ENCODE data around the gene ABCC4.

ABCC4 gene

GRCh38 chr13:95301183-95301967 lies at the start of gene ABCC4:
ABCC4 (minus strand) TSS chr13:95301451; CDS start chr13:95301314, 137 bp downstream.
- Histone ChIP-seq H3K36me3 (ENCODE audit: control insufficient read depth, insufficient read depth, low read length) (no peaks in the 10 kb centered on the region), H3K9ac (ENCODE audit: low read length) (peak within 1 kb of the TSS; percentile 63), H3K27me3 (ENCODE audit: control insufficient read depth, insufficient read depth, low read length) (peaks cover 34% of the 10 kb centered on the region), H3K4me1 (ENCODE audit: control insufficient read depth, insufficient read depth, low read length) (no peaks in the 10 kb centered on the region), H3K9me3 (ENCODE audit: control insufficient read depth, insufficient read depth, low read depth, low read length) (no peaks in the 10 kb centered on the region), H3K4me3 (ENCODE audit: low read depth, low read length) (peak within 1 kb of the TSS; percentile 74), H3K27ac (ENCODE audit: low read depth, low read length) (no peak within 1 kb of the TSS)

- Histone ChIP-seq H3K4me3 (ENCODE audit: low read depth, low read length) (no peak overlapping the region), H3K36me3 (ENCODE audit: control insufficient read depth, insufficient read depth, low read length) (no peaks in the 10 kb centered on the region), H3K9me3 (ENCODE audit: control insufficient read depth, insufficient read depth, low read depth, low read length) (no peaks in the 10 kb centered on the region), H3K27me3 (ENCODE audit: control insufficient read depth, insufficient read depth, low read length) (no peaks in the 10 kb centered on the region), H3K9ac (ENCODE audit: low read length) (no peak overlapping the region), H3K27ac (ENCODE audit: low read depth, low read length) (no peak overlapping the region), H3K4me1 (ENCODE audit: control insufficient read depth, insufficient read depth, low read length) (no peaks in the 10 kb centered on the region)
These were observed 48.0 kb upstream of the ABCC4 start for GRCh38 chr13:95349267-95349666.

GRCh38 chr13:95343944-95344343 lies 42.7 kb upstream of the ABCC4 start:
- H3K4me3 ChIP-seq (ENCODE audit: low read depth, low read length): no peak overlapping the region
- H3K9me3 ChIP-seq (ENCODE audit: control insufficient read depth, insufficient read depth, low read depth, low read length): no peaks in the 10 kb centered on the region
- no peak overlapping the region for H3K9ac ChIP-seq (ENCODE audit: low read length)
- H3K4me1 ChIP-seq (ENCODE audit: control insufficient read depth, insufficient read depth, low read length): no peaks in the 10 kb centered on the region
- no peaks in the 10 kb centered on the region for H3K27me3 ChIP-seq (ENCODE audit: control insufficient read depth, insufficient read depth, low read length)
- H3K36me3 ChIP-seq (ENCODE audit: control insufficient read depth, insufficient read depth, low read length): no peaks in the 10 kb centered on the region
- H3K27ac ChIP-seq (ENCODE audit: low read depth, low read length): no peak overlapping the region

GRCh38 chr13:95341441-95341840 lies 40.2 kb upstream of the ABCC4 start:
- H3K27me3 ChIP-seq (ENCODE audit: control insufficient read depth, insufficient read depth, low read length): no peaks in the 10 kb centered on the region
- H3K4me1 ChIP-seq (ENCODE audit: control insufficient read depth, insufficient read depth, low read length): no peaks in the 10 kb centered on the region
- H3K4me3 ChIP-seq (ENCODE audit: low read depth, low read length): no peak overlapping the region
- H3K9me3 ChIP-seq (ENCODE audit: control insufficient read depth, insufficient read depth, low read depth, low read length): no peaks in the 10 kb centered on the region
- H3K36me3 ChIP-seq (ENCODE audit: control insufficient read depth, insufficient read depth, low read length): no peaks in the 10 kb centered on the region
- H3K27ac ChIP-seq (ENCODE audit: low read depth, low read length): no peak overlapping the region
- no peak overlapping the region for H3K9ac ChIP-seq (ENCODE audit: low read length)

GRCh38 chr13:95338905-95339304 lies 37.7 kb upstream of the ABCC4 start:
- Histone ChIP-seq H3K9me3 (ENCODE audit: control insufficient read depth, insufficient read depth, low read depth, low read length) (no peaks in the 10 kb centered on the region), H3K27me3 (ENCODE audit: control insufficient read depth, insufficient read depth, low read length) (no peaks in the 10 kb centered on the region), H3K4me3 (ENCODE audit: low read depth, low read length) (no peak overlapping the region), H3K4me1 (ENCODE audit: control insufficient read depth, insufficient read depth, low read length) (no peaks in the 10 kb centered on the region), H3K27ac (ENCODE audit: low read depth, low read length) (no peak overlapping the region), H3K36me3 (ENCODE audit: control insufficient read depth, insufficient read depth, low read length) (no peaks in the 10 kb centered on the region), H3K9ac (ENCODE audit: low read length) (no peak overlapping the region)

GRCh38 chr13:95337597-95337996 lies 36.3 kb upstream of the ABCC4 start:
- Histone ChIP-seq H3K4me1 (ENCODE audit: control insufficient read depth, insufficient read depth, low read length) (no peaks in the 10 kb centered on the region), H3K9ac (ENCODE audit: low read length) (no peak overlapping the region), H3K27ac (ENCODE audit: low read depth, low read length) (no peak overlapping the region), H3K9me3 (ENCODE audit: control insufficient read depth, insufficient read depth, low read depth, low read length) (no peaks in the 10 kb centered on the region), H3K36me3 (ENCODE audit: control insufficient read depth, insufficient read depth, low read length) (no peaks in the 10 kb centered on the region), H3K27me3 (ENCODE audit: control insufficient read depth, insufficient read depth, low read length) (no peaks in the 10 kb centered on the region), H3K4me3 (ENCODE audit: low read depth, low read length) (no peak overlapping the region)

GRCh38 chr13:95335667-95336066 lies 34.4 kb upstream of the ABCC4 start:
- H3K27me3 ChIP-seq (ENCODE audit: control insufficient read depth, insufficient read depth, low read length): no peaks in the 10 kb centered on the region
- no peak overlapping the region for H3K4me3 ChIP-seq (ENCODE audit: low read depth, low read length)
- H3K36me3 ChIP-seq (ENCODE audit: control insufficient read depth, insufficient read depth, low read length): no peaks in the 10 kb centered on the region
- H3K27ac ChIP-seq (ENCODE audit: low read depth, low read length): no peak overlapping the region
- H3K9ac ChIP-seq (ENCODE audit: low read length): no peak overlapping the region
- H3K9me3 ChIP-seq (ENCODE audit: control insufficient read depth, insufficient read depth, low read depth, low read length): no peaks in the 10 kb centered on the region
- no peaks in the 10 kb centered on the region for H3K4me1 ChIP-seq (ENCODE audit: control insufficient read depth, insufficient read depth, low read length)

- Histone ChIP-seq H3K27me3 (ENCODE audit: control insufficient read depth, insufficient read depth, low read length) (no peaks in the 10 kb centered on the region), H3K9ac (ENCODE audit: low read length) (no peak overlapping the region), H3K4me3 (ENCODE audit: low read depth, low read length) (no peak overlapping the region), H3K4me1 (ENCODE audit: control insufficient read depth, insufficient read depth, low read length) (no peaks in the 10 kb centered on the region), H3K9me3 (ENCODE audit: control insufficient read depth, insufficient read depth, low read depth, low read length) (no peaks in the 10 kb centered on the region), H3K36me3 (ENCODE audit: control insufficient read depth, insufficient read depth, low read length) (no peaks in the 10 kb centered on the region), H3K27ac (ENCODE audit: low read depth, low read length) (no peak overlapping the region)
These were observed 27.1 kb upstream of the ABCC4 start for GRCh38 chr13:95328386-95328785.

- Histone ChIP-seq H3K4me1 (ENCODE audit: control insufficient read depth, insufficient read depth, low read length) (no peaks in the 10 kb centered on the region), H3K9me3 (ENCODE audit: control insufficient read depth, insufficient read depth, low read depth, low read length) (no peaks in the 10 kb centered on the region), H3K9ac (ENCODE audit: low read length) (no peak overlapping the region), H3K27me3 (ENCODE audit: control insufficient read depth, insufficient read depth, low read length) (no peaks in the 10 kb centered on the region), H3K27ac (ENCODE audit: low read depth, low read length) (no peak overlapping the region), H3K36me3 (ENCODE audit: control insufficient read depth, insufficient read depth, low read length) (no peaks in the 10 kb centered on the region), H3K4me3 (ENCODE audit: low read depth, low read length) (no peak overlapping the region)
These were observed 25.9 kb upstream of the ABCC4 start for GRCh38 chr13:95327190-95327589.

GRCh38 chr13:95326695-95327094 lies 25.4 kb upstream of the ABCC4 start:
- H3K4me1 ChIP-seq (ENCODE audit: control insufficient read depth, insufficient read depth, low read length): no peaks in the 10 kb centered on the region
- no peak overlapping the region for H3K27ac ChIP-seq (ENCODE audit: low read depth, low read length)
- H3K27me3 ChIP-seq (ENCODE audit: control insufficient read depth, insufficient read depth, low read length): no peaks in the 10 kb centered on the region
- H3K4me3 ChIP-seq (ENCODE audit: low read depth, low read length): no peak overlapping the region
- H3K9me3 ChIP-seq (ENCODE audit: control insufficient read depth, insufficient read depth, low read depth, low read length): no peaks in the 10 kb centered on the region
- H3K36me3 ChIP-seq (ENCODE audit: control insufficient read depth, insufficient read depth, low read length): no peaks in the 10 kb centered on the region
- no peak overlapping the region for H3K9ac ChIP-seq (ENCODE audit: low read length)

- no peak overlapping the region for H3K9ac ChIP-seq (ENCODE audit: low read length)
These were observed 24.2 kb upstream of the ABCC4 start for GRCh38 chr13:95325485-95325884.

More at GRCh38 chr13:95325485-95325884, 24.2 kb upstream of the ABCC4 start:
- Histone ChIP-seq H3K27ac (ENCODE audit: low read depth, low read length) (no peak overlapping the region), H3K27me3 (ENCODE audit: control insufficient read depth, insufficient read depth, low read length) (no peaks in the 10 kb centered on the region), H3K4me1 (ENCODE audit: control insufficient read depth, insufficient read depth, low read length) (no peaks in the 10 kb centered on the region), H3K9me3 (ENCODE audit: control insufficient read depth, insufficient read depth, low read depth, low read length) (no peaks in the 10 kb centered on the region), H3K36me3 (ENCODE audit: control insufficient read depth, insufficient read depth, low read length) (no peaks in the 10 kb centered on the region), H3K4me3 (ENCODE audit: low read depth, low read length) (no peak overlapping the region)
